SW480 (cell line): ENCODE data around the gene ATG9B.
"Not testable (repeated sequence)": the region's sequence is repeated elsewhere in the genome, so short reads cannot be mapped to it uniquely, and the experiment has no call there.

Experiments used
- DNase-seq: peaks from one replicate; pipeline ENCODE4 v3.0.0-alpha.2; 2016; ENCODE audit warnings: low spot score

Gene ATG9B

GRCh38 chr7:151058781-151059366 is 34.6 kb upstream of the ATG9B start:
- DNase-seq: peak; percentile 31

GRCh38 chr7:151057989-151058780 is 33.9 kb upstream of the ATG9B start:
- peak; percentile 99 for DNase-seq

GRCh38 chr7:151057506-151057988 is 33.3 kb upstream of the ATG9B start, which contains the start of gene CDK5:
Gene CDK5, minus strand, starts transcription at chr7:151057897. Its CDS starts 49 bp downstream, at chr7:151057848.
- peak; percentile 46 for DNase-seq

- no peak for DNase-seq
These were observed 32.6 kb upstream of the ATG9B start for GRCh38 chr7:151056666-151057505.

DNA sequence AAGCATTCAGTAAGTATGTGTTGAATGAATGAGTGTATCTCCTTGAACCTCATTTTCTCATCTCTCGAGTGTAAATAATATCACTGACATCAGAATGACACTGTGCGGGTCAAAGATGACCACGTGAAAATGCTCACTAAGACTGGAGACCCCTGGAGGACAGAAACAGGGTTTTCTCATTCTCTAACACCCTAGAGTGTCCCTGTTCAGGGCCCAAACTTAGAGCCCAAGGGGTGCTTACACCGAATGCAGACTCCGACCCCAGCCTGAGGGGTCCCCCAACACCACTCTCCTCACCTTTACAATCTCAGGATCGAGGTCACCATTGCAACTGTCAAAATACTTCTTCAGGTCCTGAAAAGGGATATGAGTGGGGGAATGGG is 32.0 kb upstream of the ATG9B start:
- no peak for DNase-seq

DNA sequence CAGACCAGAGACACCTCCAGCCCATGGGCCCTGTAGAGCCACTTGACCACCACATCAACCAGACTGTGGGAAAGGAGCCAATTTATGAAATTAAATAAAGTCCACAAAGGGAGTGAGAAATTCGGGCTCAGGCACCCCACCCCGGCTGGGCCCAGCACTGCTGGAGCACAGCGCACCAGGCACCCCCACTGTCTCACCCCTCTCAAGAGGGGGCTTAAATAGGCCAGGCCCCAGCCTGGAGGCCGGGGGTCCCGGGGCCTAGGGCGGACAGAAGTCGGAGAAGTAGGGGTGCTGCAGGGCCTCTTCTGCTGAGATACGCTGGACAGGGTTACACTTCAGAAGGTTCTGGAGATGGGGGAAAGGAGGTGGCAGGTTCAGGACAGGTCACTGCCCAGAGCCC is 29.5 kb upstream of the ATG9B start:
- no peak for DNase-seq

- no peak for DNase-seq
These were observed 28.8 kb upstream of the ATG9B start for GRCh38 chr7:151053096-151053495.

DNA sequence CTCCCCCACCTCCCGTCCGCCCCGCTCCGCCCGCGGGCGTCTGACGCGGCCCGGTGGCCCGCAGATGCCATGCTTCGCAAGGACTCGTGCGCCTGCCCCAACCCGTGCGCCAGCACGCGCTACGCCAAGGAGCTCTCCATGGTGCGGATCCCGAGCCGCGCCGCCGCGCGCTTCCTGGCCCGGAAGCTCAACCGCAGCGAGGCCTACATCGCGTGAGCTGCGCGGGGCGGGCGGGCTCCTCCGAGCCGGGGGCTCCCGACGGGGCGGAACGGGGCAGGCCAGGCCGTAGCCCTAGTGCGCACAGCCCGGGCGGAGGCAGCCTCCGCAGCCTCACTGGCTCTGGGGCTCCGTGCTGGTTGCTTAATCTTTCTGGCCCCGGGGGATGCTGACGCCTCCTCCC is 26.8 kb upstream of the ATG9B start:
- no peak for DNase-seq

DNA sequence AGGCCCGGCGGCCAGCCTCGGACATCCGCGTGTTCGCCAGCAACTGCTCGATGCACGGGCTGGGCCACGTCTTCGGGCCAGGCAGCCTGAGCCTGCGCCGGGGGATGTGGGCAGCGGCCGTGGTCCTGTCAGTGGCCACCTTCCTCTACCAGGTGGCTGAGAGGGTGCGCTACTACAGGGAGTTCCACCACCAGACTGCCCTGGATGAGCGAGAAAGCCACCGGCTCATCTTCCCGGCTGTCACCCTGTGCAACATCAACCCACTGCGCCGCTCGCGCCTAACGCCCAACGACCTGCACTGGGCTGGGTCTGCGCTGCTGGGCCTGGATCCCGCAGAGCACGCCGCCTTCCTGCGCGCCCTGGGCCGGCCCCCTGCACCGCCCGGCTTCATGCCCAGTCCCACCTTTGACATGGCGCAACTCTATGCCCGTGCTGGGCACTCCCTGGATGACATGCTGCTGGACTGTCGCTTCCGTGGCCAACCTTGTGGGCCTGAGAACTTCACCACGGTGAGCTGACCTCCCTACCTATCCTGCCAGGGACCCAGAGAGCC is 24.7 kb upstream of the ATG9B start:
- DNase-seq: no peak

DNA sequence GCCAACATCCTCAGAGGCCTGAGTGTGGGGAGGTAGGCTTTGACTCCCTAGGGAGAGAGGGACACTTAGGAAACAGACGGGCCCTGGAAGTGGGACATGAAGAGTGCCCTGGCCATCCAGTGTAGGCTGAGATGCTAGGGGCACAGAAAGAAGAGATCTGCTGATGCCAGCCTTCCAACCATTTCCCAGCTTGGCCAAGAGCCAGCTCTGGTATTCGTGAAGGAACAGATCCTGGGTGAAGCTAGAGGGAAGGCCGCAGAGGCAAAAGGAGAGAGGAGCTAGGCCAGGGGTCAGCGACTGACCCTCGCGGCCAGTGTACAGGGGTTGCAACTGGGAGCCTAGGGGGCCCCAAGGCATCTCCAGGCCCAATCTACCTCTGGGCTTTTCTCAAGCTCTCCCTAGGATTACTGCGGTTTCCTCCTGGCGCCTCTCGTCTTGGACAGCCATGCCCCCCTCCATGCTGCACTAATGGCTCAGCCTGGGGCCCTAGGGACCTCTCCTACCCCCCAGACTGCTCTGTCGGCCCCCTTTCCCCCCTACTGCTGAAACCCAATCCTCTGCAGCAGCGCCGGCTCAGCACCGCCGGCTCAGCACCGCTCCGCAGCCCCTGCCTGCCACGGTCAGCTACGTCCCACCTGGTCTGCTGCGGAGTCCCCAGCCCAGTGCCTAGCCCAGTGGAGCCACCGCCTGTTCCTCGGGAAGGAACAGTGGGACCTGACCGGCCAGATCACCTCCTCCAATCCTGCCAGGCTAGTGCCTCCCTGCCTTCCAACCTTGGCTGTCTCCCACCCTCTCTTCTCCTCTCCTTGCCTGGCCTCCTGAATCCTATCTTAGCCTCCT is 23.9 kb upstream of the ATG9B start, which contains the start of gene ASIC3:
ASIC3 (plus strand) TSS at position 556 of the 840 bp plus-strand sequence. CDS start 355 bp downstream, outside the sequence.
- DNase-seq: no peak

DNA sequence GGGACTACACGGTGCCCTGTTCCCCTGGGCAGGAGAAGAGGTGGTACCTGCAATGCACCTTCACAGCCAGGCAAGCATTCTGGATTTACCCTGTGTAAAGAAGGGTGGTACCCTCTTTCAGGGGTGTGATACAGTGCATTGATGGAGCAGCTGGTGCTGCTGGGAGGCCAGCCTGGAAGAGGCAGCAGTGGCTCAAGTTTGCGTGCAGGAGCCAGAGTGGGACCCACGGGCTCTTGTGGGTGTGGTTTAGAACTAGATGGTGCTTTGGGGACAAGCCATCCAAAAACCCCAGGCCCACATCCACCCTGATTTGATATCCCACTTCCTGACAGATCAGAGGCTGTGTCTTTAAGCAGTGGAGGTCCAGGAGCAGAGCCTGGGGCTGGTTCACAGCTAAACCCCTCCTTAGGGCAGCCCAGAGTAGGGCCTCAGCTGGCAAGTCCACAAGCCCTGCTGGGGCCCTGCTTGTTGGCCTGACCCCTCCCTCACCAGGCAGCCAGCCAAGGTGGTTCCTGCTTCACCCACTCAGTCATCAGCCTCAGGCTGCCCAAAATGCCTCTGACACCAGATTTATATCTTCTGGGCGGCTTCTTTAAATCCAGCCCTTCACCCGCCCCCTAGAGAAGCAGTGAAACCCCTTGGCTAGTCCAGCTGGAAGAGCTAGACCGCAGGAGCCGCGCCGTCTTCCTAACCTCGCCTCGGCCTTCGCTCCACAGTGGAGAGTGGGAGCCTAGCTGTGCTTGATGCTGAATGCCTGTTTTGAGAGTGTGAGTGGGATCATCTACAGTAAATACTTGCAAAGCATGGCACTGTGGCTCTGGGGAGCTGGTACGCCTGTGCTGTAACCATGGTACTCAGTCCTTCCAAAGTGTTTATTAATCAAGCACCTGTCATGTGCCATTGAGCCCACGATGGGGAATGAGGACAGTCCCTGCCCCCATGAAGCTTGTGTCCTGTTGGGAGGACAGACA is 22.6 kb upstream of the ATG9B start:
- no peak for DNase-seq

DNA sequence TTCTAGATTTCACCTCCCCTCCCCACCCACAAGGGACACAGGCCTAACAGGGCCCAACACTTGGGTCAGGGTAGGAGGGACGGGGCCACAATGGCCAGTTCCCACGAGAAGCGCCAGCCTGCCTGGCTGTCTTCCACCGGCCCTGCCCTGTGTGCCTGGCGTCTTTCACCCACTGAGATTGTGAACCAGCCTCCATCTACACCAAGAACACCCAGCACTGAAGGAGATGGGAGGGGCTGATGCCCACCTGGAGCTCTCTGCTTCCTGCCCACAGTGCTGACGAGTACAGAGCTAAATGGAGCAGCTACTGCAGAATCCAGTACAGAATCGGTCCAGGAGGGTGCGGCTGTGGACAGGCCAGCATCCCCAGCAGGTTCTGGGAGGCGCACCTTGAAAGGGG is 21.7 kb upstream of the ATG9B start:
- no peak for DNase-seq

DNA sequence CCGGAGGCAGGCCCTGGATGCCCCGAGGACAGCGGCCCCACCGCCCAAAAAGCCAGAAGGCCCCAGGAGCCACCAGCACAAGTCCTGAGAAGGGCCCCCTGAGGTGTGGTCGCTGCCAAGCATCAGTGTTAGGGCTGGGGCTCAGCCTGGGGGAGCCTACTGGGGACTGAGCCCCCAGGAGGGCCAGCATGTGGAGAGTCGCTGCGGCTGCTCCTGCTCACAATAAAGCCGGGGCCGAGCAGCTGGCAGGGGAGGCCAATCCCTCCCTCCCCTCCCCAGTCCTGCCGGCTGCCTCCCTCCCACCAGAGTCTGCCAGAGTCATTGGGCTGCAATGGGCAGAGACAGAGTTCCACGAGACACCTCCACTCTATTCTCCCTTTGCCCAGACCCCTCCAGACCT is 21.0 kb upstream of the ATG9B start:
- DNase-seq: no peak

DNA sequence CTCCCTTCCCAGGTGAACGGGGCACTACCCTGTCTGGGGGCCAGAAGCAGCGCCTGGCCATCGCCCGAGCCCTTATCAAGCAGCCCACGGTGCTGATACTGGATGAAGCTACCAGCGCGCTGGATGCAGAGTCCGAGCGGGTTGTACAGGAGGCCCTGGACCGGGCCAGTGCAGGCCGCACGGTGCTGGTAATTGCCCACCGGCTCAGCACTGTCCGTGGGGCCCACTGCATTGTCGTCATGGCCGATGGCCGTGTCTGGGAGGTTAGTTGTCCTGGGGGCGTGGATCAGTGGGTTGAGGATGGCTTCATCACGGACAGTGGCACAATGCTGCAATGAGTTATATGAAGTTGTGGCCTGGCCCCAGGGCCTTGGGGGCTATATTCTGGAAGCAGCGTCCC is 19.7 kb upstream of the ATG9B start:
- no peak for DNase-seq

GRCh38 chr7:151043449-151043848 is 19.2 kb upstream of the ATG9B start:
- DNase-seq: not testable (repeated sequence)

- no peak for DNase-seq
These were observed 16.5 kb upstream of the ATG9B start for GRCh38 chr7:151040616-151041375.

DNA sequence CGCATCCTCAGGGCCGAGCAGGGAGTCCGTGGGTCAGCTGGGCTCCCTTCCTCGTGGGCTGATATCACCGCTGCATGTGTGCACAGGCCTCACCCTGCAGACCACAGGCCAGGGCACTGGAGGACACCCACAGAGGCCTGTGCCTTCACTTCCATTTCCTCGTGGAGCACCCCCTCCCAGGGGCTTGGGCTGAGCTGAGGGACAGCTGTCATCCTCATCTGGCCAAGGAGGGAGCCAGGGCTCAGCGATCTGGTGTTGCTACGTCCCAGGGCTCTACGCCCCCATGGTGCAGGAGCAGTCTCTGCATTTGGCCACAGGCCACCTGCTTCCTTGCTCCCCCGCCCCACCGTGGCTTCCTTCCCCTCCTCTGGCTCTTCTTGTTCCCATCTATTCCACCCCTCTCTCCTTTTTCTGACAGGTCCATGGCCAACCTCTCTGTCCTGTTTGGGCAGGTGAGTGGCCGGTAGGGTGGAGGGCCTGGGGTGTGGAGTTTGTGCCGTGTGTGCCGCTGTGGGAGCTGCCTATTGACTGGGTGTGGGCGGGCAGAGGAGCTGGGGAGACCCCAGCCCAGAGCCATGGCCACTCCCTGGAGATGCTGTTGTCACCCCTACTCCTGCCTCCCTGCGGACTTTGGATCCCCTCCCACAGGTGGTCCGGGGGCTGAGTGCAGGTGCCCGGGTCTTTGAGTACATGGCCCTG is 15.7 kb upstream of the ATG9B start:
- DNase-seq: no peak

GRCh38 chr7:151038951-151039849 is 14.9 kb upstream of the ATG9B start:
- peak; percentile 85 for DNase-seq
